ENCODE measurements around the gene LY86. TPM values are rescaled to one million over a fixed set of nuclear protein-coding genes. Genes with fewer than 3 reads are reported as not detected.
"Not testable (repeated sequence)": the region's sequence is repeated elsewhere in the genome, so short reads cannot be mapped to it uniquely, and the experiment has no call there.

The LY86 gene
- total RNA-seq, 1 experiment from 2014 or later = not detected

GRCh38 chr6:6606391-6607030 lies 18.0 kb downstream of the LY86 start:
- H3K36me3 ChIP-seq, DNase-seq, H3K9me3 ChIP-seq, H3K27me3 ChIP-seq, H3K4me3 ChIP-seq: not testable (repeated sequence)

DNA sequence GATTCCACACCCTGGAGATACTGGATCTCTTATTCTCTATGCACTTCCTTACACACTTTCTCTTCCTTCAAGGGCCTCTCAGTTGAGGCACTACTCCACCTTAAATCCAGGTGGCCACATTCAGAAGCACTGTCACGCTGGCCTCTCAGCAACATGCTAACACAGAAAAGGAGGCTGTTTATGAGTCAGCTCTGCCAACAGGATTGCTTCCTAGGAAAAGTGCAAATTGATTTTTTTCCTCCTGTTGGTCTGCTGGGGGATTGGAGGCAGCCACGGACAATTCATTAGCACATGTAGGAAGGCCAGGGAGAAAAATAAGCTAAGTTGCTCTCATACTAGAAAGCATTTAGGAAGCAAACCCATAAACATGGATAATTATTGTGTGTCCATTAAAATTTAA lies 20.9 kb downstream of the LY86 start:
- no peaks in the 10 kb centered on the region; the same call in 1 of the 2 replicates for H3K9me3 ChIP-seq

GRCh38 chr6:6610031-6610591 lies 21.6 kb downstream of the LY86 start:
- no peak overlapping the region for H3K4me3 ChIP-seq
- no peak for DNase-seq
- no peaks in the 10 kb centered on the region for H3K27me3 ChIP-seq
- H3K36me3 ChIP-seq = no peaks in the 10 kb centered on the region
- H3K9me3 ChIP-seq = no peaks in the 10 kb centered on the region; the same call in 1 of the 2 replicates

More for the DNA sequence above, 20.9 kb downstream of the LY86 start:
- no peaks in the 10 kb centered on the region for H3K27me3 ChIP-seq
- DNase-seq = no peak
- H3K4me3 ChIP-seq = no peak overlapping the region
- H3K36me3 ChIP-seq = no peaks in the 10 kb centered on the region

GRCh38 chr6:6611486-6611885 lies 23.0 kb downstream of the LY86 start:
- no peak overlapping the region for H3K4me3 ChIP-seq
- H3K9me3 ChIP-seq = no peaks in the 10 kb centered on the region; the same call in 1 of the 2 replicates
- no peak for DNase-seq
- H3K36me3 ChIP-seq = no peaks in the 10 kb centered on the region
- H3K27me3 ChIP-seq = no peaks in the 10 kb centered on the region

DNA sequence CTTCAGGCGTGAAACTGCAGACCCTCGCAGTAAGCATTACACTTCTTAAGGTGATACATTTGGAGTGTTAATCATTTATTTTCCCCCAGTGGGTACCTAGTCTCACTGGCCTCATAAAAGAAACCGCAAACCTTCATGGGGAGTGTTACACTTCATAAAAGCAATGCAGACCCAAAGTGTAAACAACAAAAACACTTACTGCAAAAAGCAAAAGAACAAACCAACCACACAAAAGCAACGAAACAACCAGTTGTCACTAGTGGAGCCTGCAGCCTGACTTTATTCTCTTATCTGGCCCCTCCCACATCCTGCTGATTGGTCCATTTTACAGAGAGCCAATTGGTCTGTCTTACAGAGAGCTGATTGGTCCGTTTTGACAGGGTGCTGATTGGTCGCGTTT lies 23.8 kb downstream of the LY86 start:
- Histone ChIP-seq H3K4me3 (no peak overlapping the region), H3K9me3 (no peaks in the 10 kb centered on the region; the same call in 1 of the 2 replicates), H3K27me3 (no peaks in the 10 kb centered on the region), H3K36me3 (no peaks in the 10 kb centered on the region)
- DNase-seq = no peak

DNA sequence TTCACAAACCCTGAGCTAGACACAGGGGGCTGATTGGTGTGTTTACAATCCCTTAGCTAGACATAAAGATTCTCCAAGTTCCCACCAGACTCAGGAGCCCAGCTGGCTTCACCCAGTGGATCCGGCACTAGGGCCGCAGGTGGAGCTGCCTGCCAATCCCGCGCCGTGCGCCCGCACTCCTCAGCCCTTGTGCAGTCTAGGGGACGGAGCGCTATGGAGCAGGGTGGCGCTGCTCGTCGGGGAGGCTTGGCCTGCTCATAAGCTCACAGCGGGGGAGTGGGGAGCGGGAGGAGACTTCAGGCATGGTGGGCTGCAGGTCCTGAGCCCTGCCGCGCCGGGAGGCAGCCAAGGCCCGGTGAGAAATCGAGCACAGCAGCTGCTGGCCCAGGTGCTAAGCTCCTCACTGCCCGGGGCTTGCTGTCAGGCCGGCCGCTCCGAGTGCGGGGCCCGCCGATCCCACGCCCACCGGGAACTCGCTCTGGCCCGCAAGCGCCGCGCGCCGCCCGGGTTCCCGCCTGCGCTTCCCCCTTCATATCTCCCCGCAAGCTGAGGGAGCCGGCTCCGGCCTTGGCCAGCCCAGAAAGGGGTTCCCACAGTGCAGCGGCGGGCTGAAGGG lies 24.7 kb downstream of the LY86 start:
- H3K27me3 ChIP-seq, H3K9me3 ChIP-seq, DNase-seq, H3K36me3 ChIP-seq, H3K4me3 ChIP-seq: not testable (repeated sequence)

DNA sequence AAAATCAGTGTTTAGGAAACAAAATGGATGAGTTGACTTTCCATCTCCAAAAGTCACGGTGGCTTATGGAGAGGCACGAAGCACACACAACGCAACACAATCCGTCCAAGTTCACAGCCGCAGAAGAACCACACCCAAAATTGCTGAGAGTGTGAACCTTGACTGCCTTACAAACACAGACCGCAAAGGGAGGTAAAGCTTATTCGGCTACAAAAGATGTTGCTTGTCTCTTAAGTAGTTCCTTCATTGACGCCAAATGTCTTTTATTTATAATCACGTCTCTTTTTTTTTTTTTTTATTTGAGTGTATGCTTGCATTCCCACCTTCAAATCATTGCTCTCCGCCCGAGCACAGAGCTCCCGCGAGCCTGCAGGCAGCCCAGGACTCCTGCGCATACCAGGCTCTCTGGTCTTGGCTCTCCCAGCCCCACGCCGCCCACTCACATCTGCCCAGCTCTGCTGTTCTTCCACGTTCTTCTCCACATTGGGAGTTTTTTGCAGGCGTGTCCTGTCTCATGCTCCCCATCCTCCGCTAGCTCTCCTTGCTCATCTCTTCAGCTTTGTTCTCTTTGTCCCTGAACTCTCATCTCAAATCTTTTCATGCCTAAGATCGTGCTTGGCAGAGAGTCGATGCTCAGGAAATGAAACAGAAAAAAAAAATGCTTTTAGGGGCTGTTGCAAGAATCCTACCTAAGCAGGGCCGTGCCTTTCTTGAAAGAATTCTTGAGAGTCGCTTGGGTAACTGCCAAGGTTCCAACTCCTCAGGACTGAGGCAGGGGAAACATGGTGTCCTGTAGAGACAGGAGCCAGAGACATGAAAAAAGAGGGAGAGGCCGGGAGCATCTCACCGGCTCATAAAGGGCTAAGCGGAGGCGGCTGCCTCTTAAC lies 25.8 kb downstream of the LY86 start:
- Histone ChIP-seq H3K36me3 (no peaks in the 10 kb centered on the region), H3K4me3 (no peak overlapping the region), H3K27me3 (no peaks in the 10 kb centered on the region), H3K9me3 (no peaks in the 10 kb centered on the region; the same call in 1 of the 2 replicates)
- DNase-seq = peak; percentile 26

- no peaks in the 10 kb centered on the region; the same call in 1 of the 2 replicates for H3K9me3 ChIP-seq
- H3K36me3 ChIP-seq = no peaks in the 10 kb centered on the region
- H3K4me3 ChIP-seq = no peak overlapping the region
- H3K27me3 ChIP-seq = no peaks in the 10 kb centered on the region
- DNase-seq = no peak
Measured at GRCh38 chr6:6614983-6615349, 26.4 kb downstream of the LY86 start.

- no peaks in the 10 kb centered on the region for H3K27me3 ChIP-seq
- no peaks in the 10 kb centered on the region for H3K36me3 ChIP-seq
- no peak for DNase-seq
- no peak overlapping the region for H3K4me3 ChIP-seq
- no peaks in the 10 kb centered on the region; the same call in 1 of the 2 replicates for H3K9me3 ChIP-seq
Measured at GRCh38 chr6:6616656-6617055, 28.1 kb downstream of the LY86 start.

DNA sequence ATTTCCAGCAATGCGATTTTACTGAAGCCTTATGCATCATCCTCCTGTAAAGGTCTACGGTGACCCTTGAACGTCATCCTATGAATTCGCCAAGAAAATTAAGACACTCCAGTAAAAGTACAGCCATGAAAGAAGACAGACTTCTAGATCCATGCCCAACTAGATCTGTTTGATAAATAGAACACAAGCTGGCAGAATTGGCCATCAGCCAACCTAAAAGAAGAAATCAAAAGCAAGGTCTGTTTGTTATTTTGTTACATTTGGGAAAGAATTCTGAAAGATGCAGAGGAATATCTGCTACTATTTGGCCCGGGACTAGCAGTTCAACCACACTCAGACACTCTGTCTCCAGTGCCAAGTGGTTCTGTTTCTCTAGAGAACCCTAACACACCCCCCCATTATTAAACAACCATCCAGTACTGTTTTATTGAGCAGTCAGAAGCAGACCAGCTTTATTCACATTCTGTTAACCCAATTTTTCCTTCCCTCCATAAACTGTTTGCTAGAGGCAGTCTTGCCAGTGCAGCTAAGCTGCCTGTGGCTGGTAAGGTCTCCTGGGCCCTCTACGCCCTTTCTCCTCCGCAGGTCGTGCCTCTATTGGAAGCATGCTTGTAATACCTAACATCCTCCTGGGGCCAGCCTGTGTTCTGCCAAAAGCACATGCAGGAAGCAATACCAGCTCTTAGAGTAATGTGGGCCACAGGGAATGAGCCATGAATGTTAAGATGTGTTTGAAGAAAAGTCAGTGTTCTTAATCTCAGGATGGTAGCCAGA lies 30.7 kb downstream of the LY86 start:
- Histone ChIP-seq H3K27me3 (no peaks in the 10 kb centered on the region), H3K4me3 (no peak overlapping the region), H3K36me3 (no peaks in the 10 kb centered on the region), H3K9me3 (no peaks in the 10 kb centered on the region)
- DNase-seq = no peak

GRCh38 chr6:6620766-6621425 lies 32.4 kb downstream of the LY86 start:
- no peaks in the 10 kb centered on the region for H3K27me3 ChIP-seq

GRCh38 chr6:6622501-6622900 lies 34.0 kb downstream of the LY86 start:
- Histone ChIP-seq H3K27me3 (no peaks in the 10 kb centered on the region), H3K36me3 (no peaks in the 10 kb centered on the region), H3K9me3 (no peaks in the 10 kb centered on the region), H3K4me3 (no peak overlapping the region)
- no peak for DNase-seq

More at GRCh38 chr6:6620766-6621425, 32.4 kb downstream of the LY86 start:
- Histone ChIP-seq H3K9me3 (no peaks in the 10 kb centered on the region), H3K36me3 (no peaks in the 10 kb centered on the region), H3K4me3 (no peak overlapping the region)
- no peak for DNase-seq

GRCh38 chr6:6623553-6623952 lies 35.0 kb downstream of the LY86 start:
- H3K36me3 ChIP-seq = no peaks in the 10 kb centered on the region
- H3K4me3 ChIP-seq = no peak overlapping the region
- no peaks in the 10 kb centered on the region for H3K9me3 ChIP-seq
- no peaks in the 10 kb centered on the region for H3K27me3 ChIP-seq
- DNase-seq = no peak

DNA sequence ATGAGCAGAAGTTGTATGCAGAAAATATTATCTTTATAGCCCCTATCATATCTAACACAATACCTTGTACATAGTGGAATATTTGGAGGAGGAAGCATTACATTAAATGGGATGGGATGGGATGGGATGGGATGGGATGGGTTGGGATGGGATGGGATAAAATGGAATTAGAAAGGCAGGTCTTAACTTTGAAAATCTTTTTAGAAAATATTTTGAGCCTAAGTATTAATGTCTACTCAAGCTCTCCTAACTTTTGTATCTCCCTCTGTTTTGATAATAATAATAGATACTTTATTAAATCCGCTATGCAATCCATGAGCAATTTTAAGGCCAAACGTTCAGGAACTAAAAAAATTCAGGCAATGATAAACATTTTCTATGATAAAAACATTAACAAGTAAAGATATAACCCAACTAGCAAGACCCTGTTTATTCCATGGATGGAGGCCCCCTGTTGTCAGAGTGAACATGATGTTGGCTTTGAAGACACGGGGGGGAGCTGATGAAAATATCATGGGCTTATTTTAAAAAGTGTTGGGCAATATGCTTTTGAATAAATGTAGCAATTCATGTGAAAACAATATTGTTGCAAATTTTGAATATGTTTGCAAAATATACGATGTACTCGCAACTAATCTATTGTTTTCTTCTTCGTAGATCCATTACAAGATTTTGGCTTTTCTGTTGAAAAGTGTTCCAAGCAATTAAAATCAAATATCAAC lies 35.9 kb downstream of the LY86 start:
- Histone ChIP-seq H3K4me3 (no peak overlapping the region), H3K27me3 (no peaks in the 10 kb centered on the region), H3K36me3 (no peaks in the 10 kb centered on the region), H3K9me3 (no peaks in the 10 kb centered on the region)
- no peak for DNase-seq

DNA sequence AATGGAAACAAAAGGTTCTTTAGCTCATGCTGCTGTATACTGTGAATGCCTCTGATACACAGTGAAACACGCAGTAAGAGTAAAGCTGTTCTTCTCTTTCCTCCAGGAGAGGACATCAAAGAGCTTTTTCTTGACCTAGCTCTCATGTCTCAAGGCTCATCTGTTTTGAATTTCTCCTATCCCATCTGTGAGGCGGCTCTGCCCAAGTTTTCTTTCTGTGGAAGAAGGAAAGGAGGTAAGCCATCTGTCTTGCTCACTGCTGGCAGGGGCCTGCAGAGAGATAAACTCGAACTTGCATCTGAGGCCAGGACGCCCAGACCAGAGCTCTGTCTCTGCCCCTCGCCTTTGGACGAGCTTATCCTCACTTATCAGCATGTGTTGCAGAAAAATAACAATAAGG lies 37.7 kb downstream of the LY86 start:
- no peak for DNase-seq
- no peaks in the 10 kb centered on the region for H3K36me3 ChIP-seq
- no peaks in the 10 kb centered on the region for H3K27me3 ChIP-seq
- no peak overlapping the region for H3K4me3 ChIP-seq
- H3K9me3 ChIP-seq = no peaks in the 10 kb centered on the region
